Caco-2 (cell line): ENCODE measurements around the gene COG8. TPM values are rescaled to one million over a fixed set of nuclear protein-coding genes. Genes with fewer than 3 reads are reported as not detected.

Source experiments
- Bru-seq: library from RNA; stranded (reverse); fragments of 400-500 nt; gene quantifications from one replicate; lab custom pipeline; 2021; lab: Mats Ljungman, UMichigan
- BruChase-seq, 2 experiments: library from RNA; stranded (reverse); fragments of 400-500 nt; gene quantifications; one replicate each; lab custom pipeline; 2021; lab: Mats Ljungman, UMichigan
- BruUV-seq: library from RNA; stranded (reverse); fragments of 400-500 nt; replicated peaks from 2 replicates; lab custom pipeline; 2021; lab: Mats Ljungman, UMichigan
- CTCF ChIA-PET: fragments of 300-600 bp; sonication (Branson Sonifier 250); formaldehyde crosslinking; loops from one replicate; lab custom pipeline; 2022; ENCODE audit warnings: antibody characterized with exemption; lab: Charles Lee
- POLR2A ChIA-PET: fragments of 300-600 bp; sonication (Branson Sonifier 250); formaldehyde crosslinking; loops from one replicate; lab custom pipeline; 2022; ENCODE audit warnings: antibody characterized with exemption; lab: Charles Lee
- DNase-seq, 2 experiments: peaks; one replicate each; pipeline versions ENCODE4 v3.0.0 to v3.0.0-alpha.2; 2020 to 2022
- H3K27me3 ChIP-seq: replicated peaks from 2 replicates; pipeline ENCODE4 v1.6.0; 2011; ENCODE audit warnings: low read length; ENCODE audit not compliant: control insufficient read depth, insufficient read depth
- H3K36me3 ChIP-seq: 2 replicates; pipeline ENCODE4 v1.5.1; 2011; ENCODE audit warnings: low read length; ENCODE audit not compliant: control insufficient read depth, insufficient read depth
- H3K4me1 ChIP-seq: fragments of 250-450 bp; sonication (Bioruptor Pico); 2 replicates; pipeline ENCODE4 v1.5.1; 2020; ENCODE audit warnings: mild to moderate bottlenecking
- H3K4me3 ChIP-seq: 2 replicates; pipeline ENCODE4 v1.5.1; 2011; ENCODE audit warnings: low read depth, mild to moderate bottlenecking, control low read depth, low read length
- H3K9me3 ChIP-seq: fragments of 250-450 bp; sonication (Bioruptor Pico); 2 replicates; pipeline ENCODE4 v1.5.1; 2020; ENCODE audit warnings: mild to moderate bottlenecking, moderate library complexity
- H3K27ac Mint-ChIP-seq: one replicate; pipeline ENCODE4 v1.8.0; 2022; ENCODE audit warnings: mixed read lengths; ENCODE audit not compliant: unreplicated experiment
- H3K27me3 Mint-ChIP-seq: one replicate; pipeline ENCODE4 v1.8.0; 2022; ENCODE audit warnings: mixed read lengths; ENCODE audit not compliant: insufficient read depth, unreplicated experiment
- H3K36me3 Mint-ChIP-seq: one replicate; pipeline ENCODE4 v1.8.0; 2022; ENCODE audit warnings: mild to moderate bottlenecking, mixed read lengths; ENCODE audit not compliant: insufficient read depth, unreplicated experiment
- H3K4me1 Mint-ChIP-seq: one replicate; pipeline ENCODE4 v1.8.0; 2022; ENCODE audit warnings: low read depth, mixed read lengths; ENCODE audit not compliant: unreplicated experiment
- H3K4me3 Mint-ChIP-seq: one replicate; pipeline ENCODE4 v1.8.0; 2022; ENCODE audit warnings: mild to moderate bottlenecking, moderate library complexity, mixed read lengths; ENCODE audit not compliant: unreplicated experiment
- H3K9me3 Mint-ChIP-seq: one replicate; pipeline ENCODE4 v1.8.0; 2022; ENCODE audit warnings: mixed read lengths; ENCODE audit not compliant: unreplicated experiment
- intact Hi-C: fragments of 100-400 bp; cut with micrococcal nuclease; formaldehyde crosslinking; loops from one replicate; pipeline ENCODE4 v1.10.0; 2022; ENCODE audit not compliant: unreplicated experiment
- long read RNA-seq: library from polyadenylated mRNA; stranded (forward); transcript quantifications from one replicate; pipeline ENCODE4 v2.0.0, GENCODE V29; 2022
- total RNA-seq: library from RNA; stranded (reverse); gene quantifications from 2 replicates; pipeline ENCODE4 v1.2.3, GENCODE V29; 2022
- TF ChIP-seq, protein P1 (sequence below), 2 experiments: fragments of 200-600 bp in 1 of 2; IDR thresholded peaks; 1 replicate in 1 of 2; 2 replicates in 1 of 2; pipeline versions ENCODE4 v1.5.1 to v1.8.0; 2011 to 2022; ENCODE audit warnings: antibody characterized with exemption in 1 of 2, control low read depth in 1 of 2, inconsistent platforms in 1 of 2, low read depth in 1 of 2, low read length in 1 of 2, mild to moderate bottlenecking in 1 of 2, moderate library complexity in 1 of 2; ENCODE audit not compliant: insufficient read depth in 1 of 2, severe bottlenecking in 1 of 2, unreplicated experiment in 1 of 2

Gene COG8
- 57.4 and 59.1 TPM in 2 replicates for total RNA-seq
- percentile 93 among the genes with signal in this experiment for Bru-seq, nascent RNA
- BruChase-seq, experiment 1, labeled RNA remaining after a 2-hour chase = percentile 97 among the genes with signal in this experiment
- BruChase-seq, experiment 2, labeled RNA remaining after a 6-hour chase = percentile 96 among the genes with signal in this experiment
- long read RNA-seq, full-length matches to known transcripts = 71 of 109 reads
- long read RNA-seq, partial matches to known transcripts = 20 of 109 reads
- long read RNA-seq, other reads (novel, unspliced or antisense) = 18 of 109 reads

GRCh38 chr16:69339289-69340094 is at the start of gene COG8, which contains the start of gene NIP7:
Gene COG8 (minus strand): TSS chr16:69339564. CDS start chr16:69339552, 12 bp downstream.
Gene NIP7 (plus strand): TSS chr16:69339772. CDS start chr16:69339830, 58 bp downstream.
- Histone ChIP-seq H3K27me3 (no peaks in the 10 kb centered on the region), H3K4me1 (peaks cover 14% of the 10 kb centered on the region; the same call in 1 of the 2 replicates), H3K36me3 (peaks cover 3% of the 10 kb centered on the region; the same call in 1 of the 2 replicates), H3K9me3 (no peaks in the 10 kb centered on the region), H3K4me3 (peak within 1 kb of the TSS; percentile 81)
- Mint-ChIP-seq H3K4me3 (peak within 1 kb of the TSS; percentile 98), H3K27ac (peak within 1 kb of the TSS; percentile 98), H3K4me1 (peaks cover 12% of the 10 kb centered on the region), H3K27me3 (no peaks in the 10 kb centered on the region), H3K9me3 (no peaks in the 10 kb centered on the region), H3K36me3 (peaks cover 80% of the 10 kb centered on the region)
- POLR2A ChIA-PET = interaction anchor here (0.9 to 1.0 kb wide), 2 partner anchors 386 to 415 kb away, joined by 3 read pairs; partner anchors contain the start of genes NOB1 and NQO1
- peak; percentile 98 to 99 for DNase-seq
- BruUV-seq = no TSS peak
- intact Hi-C loops = loop anchor here (1.0 to 10.0 kb wide), 4 partner anchors 9 to 225 kb away; partner anchors contain the start of genes NFAT5, PDF and TERF2
- TF ChIP-seq, protein P1, sequence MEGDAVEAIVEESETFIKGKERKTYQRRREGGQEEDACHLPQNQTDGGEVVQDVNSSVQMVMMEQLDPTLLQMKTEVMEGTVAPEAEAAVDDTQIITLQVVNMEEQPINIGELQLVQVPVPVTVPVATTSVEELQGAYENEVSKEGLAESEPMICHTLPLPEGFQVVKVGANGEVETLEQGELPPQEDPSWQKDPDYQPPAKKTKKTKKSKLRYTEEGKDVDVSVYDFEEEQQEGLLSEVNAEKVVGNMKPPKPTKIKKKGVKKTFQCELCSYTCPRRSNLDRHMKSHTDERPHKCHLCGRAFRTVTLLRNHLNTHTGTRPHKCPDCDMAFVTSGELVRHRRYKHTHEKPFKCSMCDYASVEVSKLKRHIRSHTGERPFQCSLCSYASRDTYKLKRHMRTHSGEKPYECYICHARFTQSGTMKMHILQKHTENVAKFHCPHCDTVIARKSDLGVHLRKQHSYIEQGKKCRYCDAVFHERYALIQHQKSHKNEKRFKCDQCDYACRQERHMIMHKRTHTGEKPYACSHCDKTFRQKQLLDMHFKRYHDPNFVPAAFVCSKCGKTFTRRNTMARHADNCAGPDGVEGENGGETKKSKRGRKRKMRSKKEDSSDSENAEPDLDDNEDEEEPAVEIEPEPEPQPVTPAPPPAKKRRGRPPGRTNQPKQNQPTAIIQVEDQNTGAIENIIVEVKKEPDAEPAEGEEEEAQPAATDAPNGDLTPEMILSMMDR (IDR thresholded peaks at IDR 0.05; ENCODE audit: insufficient read depth in 1 of 2, low read depth in 1 of 2, low read length in 1 of 2, severe bottlenecking in 1 of 2, unreplicated experiment in 1 of 2) = peak; percentile 85 to 93
- CTCF ChIA-PET = interaction anchor here (1.2 kb wide), 1 partner anchor 189 kb away, joined by 6 read pairs; no protein-coding TSS in a partner anchor

GRCh38 chr16:69386596-69386995 is 47.2 kb upstream of the COG8 start:
- CTCF ChIA-PET = interaction anchor here (0.6 kb wide), 1 partner anchor 40 kb away, joined by 4 read pairs; no protein-coding TSS in a partner anchor

More at GRCh38 chr16:69386596-69386995, 47.2 kb upstream of the COG8 start:
- POLR2A ChIA-PET = interaction anchor here (0.6 kb wide), 1 partner anchor 62 kb away, joined by 3 read pairs; no protein-coding TSS in a partner anchor
- H3K4me3 ChIP-seq = no peak overlapping the region
- Mint-ChIP-seq H3K27ac (no peak overlapping the region), H3K4me3 (peak overlapping the region; percentile 89), H3K27me3 (no peaks in the 10 kb centered on the region), H3K4me1 (peaks cover 26% of the 10 kb centered on the region), H3K9me3 (no peaks in the 10 kb centered on the region), H3K36me3 (peaks cover 45% of the 10 kb centered on the region)
- peaks cover 2% of the 10 kb centered on the region; the same call in 1 of the 2 replicates for H3K36me3 ChIP-seq
- H3K9me3 ChIP-seq = no peaks in the 10 kb centered on the region
- TF ChIP-seq, protein P1 (IDR thresholded peaks at IDR 0.05; ENCODE audit: insufficient read depth in 1 of 2, low read depth in 1 of 2, low read length in 1 of 2, severe bottlenecking in 1 of 2, unreplicated experiment in 1 of 2) = no peak
- no peaks in the 10 kb centered on the region for H3K27me3 ChIP-seq
- no TSS peak for BruUV-seq
- peaks cover 8% of the 10 kb centered on the region for H3K4me1 ChIP-seq
- no peak for DNase-seq
- intact Hi-C loops = loop anchor here (5.0 kb wide), 1 partner anchor 49 kb away; the partner anchor contains the start of genes COG8 and NIP7
